WTC11 (cell line): ENCODE results near the gene CTNNBIP1.

Source experiments
- NFYB ChIP-seq: sonication (generic); formaldehyde crosslinking; conservative IDR thresholded peaks from 2 replicates; pipeline ENCODE4 v1.8.0; 2022; ENCODE audit warnings: low read depth, missing genetic modification reagents
- RELA ChIP-seq: sonication (generic); formaldehyde crosslinking; IDR thresholded peaks from 2 replicates; pipeline ENCODE4 v1.8.1; 2022; ENCODE audit warnings: missing genetic modification reagents, mild to moderate bottlenecking, borderline replicate concordance
- SMAD4 ChIP-seq: sonication (generic); formaldehyde crosslinking; IDR thresholded peaks from 2 replicates; pipeline ENCODE4 v1.8.0; 2022; ENCODE audit warnings: mild to moderate bottlenecking, missing genetic modification reagents
- TCF7 ChIP-seq: sonication (generic); formaldehyde crosslinking; IDR thresholded peaks from 2 replicates; pipeline ENCODE4 v1.8.0; 2022; ENCODE audit warnings: mild to moderate bottlenecking, low read depth, missing genetic modification reagents, moderate library complexity
- TF ChIP-seq, protein P1 (sequence below): fragments of 200-600 bp; IDR thresholded peaks from 2 replicates; pipeline ENCODE4 v1.8.0; 2022; ENCODE audit warnings: antibody characterized with exemption

DNA sequence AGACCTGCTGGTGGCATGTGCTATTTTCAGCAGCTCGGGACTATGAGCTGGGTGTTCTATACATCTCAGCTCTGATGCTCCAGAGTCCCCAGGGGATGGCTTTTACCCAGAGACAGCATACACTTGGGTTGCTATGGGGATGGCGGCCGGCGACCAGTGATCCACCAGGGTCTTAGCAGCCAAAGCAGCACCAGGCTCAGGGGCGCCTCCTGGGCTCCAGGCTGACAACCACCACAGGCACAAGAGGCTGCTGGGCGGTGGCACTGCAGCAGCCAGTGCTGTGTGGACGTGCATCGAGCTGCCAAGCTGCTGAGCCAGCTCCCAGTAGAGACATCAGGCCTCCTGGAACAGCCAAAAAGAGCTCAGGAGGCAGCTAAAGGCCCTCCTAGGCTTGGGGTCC is 48.7 kb downstream of the CTNNBIP1 start:
- TF ChIP-seq TCF7 (CRISPR knock-in tag) (no peak), NFYB (CRISPR knock-in tag) (no peak), RELA (CRISPR knock-in tag) (no peak), SMAD4 (no peak)
- TF ChIP-seq, protein P1, sequence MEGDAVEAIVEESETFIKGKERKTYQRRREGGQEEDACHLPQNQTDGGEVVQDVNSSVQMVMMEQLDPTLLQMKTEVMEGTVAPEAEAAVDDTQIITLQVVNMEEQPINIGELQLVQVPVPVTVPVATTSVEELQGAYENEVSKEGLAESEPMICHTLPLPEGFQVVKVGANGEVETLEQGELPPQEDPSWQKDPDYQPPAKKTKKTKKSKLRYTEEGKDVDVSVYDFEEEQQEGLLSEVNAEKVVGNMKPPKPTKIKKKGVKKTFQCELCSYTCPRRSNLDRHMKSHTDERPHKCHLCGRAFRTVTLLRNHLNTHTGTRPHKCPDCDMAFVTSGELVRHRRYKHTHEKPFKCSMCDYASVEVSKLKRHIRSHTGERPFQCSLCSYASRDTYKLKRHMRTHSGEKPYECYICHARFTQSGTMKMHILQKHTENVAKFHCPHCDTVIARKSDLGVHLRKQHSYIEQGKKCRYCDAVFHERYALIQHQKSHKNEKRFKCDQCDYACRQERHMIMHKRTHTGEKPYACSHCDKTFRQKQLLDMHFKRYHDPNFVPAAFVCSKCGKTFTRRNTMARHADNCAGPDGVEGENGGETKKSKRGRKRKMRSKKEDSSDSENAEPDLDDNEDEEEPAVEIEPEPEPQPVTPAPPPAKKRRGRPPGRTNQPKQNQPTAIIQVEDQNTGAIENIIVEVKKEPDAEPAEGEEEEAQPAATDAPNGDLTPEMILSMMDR: no peak
